GOT3 (cell line): ENCODE results near the gene COX19.
"Not testable (repeated sequence)": the region's sequence is repeated elsewhere in the genome, so short reads cannot be mapped to it uniquely, and the experiment has no call there.

Experiments
- DNase-seq: peaks from one replicate; lab custom pipeline; 2025; ENCODE audit warnings: mixed read lengths; lab: John Stamatoyannopoulos, UW

The COX19 gene

DNA sequence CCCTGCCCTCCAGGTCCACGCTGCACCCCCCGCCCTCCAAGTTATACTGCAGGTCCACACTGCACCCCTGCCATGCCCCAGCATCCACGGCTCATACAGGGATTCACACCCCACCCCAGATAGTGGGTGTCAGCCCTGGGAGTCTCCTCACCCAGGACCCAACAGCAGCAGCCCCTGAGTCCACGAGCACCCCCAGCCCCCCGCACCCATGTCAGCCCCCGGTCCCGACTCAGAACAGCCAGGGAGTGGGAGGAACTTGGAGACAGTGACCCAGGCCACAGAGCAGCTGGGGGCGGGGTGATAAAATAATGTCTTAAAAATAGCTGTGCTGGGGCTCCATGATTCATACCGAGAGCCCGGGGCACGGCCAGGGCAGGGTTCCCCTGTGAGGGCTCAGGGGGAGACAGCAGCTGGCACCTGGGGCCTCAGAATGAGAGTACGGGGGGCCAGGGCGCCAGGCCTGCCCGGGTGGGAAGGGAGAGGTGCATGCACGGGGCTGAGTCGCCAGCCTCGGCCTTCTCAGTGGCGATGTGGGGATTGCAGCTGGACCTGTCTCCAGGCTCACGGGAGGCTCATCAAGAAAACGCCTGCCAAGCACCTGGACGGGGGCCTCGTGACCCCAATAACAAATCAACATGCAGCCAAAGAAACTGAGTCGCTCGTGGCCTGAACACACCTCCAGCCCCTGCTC lies 50.7 kb downstream of the COX19 start:
- DNase-seq, result no peak

DNA sequence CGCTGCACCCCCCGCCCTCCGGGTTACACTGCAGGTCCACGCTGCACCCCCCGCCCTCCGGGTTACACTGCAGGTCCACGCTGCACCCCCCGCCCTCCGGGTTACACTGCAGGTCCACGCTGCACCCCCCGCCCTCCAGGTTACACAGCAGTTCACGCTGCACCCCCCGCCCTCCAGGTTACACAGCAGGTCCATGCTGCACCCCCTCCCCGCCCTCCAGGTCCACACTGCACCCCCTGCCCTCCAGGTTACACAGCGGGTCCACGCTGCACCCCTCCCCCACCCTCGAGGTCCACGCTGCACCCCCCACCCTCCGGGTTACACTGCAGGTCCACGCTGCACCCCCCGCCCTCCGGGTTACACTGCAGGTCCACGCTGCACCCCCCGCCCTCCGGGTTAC lies 51.3 kb downstream of the COX19 start:
- DNase-seq, result not testable (repeated sequence)

- no peak for DNase-seq
Measured at GRCh38 chr7:923108-924041, 52.0 kb downstream of the COX19 start.

DNA sequence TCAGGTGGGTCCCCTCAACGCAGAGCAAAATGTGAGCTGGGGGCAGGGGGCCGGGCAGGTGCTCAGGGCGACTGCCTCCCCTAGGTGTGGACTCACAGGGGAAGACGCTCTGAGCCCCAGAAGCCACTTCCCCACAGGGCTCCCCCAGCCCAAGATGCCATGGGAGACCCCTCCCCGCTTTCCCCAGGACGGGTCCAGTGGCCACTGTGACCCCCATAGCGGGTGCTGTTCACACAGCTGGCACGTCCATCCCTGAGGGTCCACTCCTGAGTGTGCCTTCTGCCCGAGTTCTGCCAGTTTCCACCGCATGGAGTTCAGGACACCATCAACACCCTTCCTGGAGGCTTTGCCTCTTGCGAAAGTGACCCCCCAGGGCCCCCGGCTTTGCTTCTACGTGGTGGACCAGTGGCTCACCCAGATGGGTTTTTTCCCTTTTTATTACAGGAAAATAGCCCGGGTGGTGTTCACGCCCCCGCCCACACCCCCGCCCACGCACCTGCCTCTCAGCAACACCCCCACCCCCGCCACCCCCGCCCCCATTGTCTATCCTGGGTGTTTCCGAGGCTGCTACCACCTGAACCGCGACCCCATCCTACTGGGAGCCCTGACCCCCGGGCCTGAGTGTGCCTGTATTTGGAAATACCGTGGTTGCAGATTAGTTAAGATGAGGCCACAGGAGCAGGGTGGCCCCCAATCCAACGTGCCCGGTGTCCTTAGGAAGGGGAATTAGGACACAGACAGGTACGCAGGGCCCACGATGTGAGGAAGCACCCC lies 52.8 kb downstream of the COX19 start:
- DNase-seq, result no peak

GRCh38 chr7:921581-922333 lies 53.6 kb downstream of the COX19 start:
- no peak for DNase-seq

DNA sequence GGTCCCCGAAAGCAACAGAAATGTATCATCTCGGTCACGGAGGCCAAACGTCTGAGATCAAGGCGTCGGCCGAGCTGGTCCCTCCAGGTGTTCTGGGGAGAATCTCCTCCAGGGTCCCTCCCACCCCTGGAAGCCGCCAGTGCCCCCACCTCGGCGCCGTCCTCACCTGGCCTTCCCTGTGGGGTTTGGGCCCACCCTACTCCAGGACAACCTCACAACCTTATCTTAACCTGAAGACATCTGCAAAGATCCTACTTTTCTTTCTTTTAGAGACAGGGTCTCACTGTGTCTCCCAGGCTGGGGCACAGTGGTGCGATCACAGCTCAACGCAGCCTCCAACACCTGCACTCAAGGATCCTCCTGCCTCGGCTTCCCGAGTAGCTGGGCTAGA lies 54.3 kb downstream of the COX19 start:
- DNase-seq, result no peak

GRCh38 chr7:920351-921070 lies 54.8 kb downstream of the COX19 start:
- no peak for DNase-seq

GRCh38 chr7:919924-920341 lies 55.4 kb downstream of the COX19 start:
- no peak for DNase-seq

DNA sequence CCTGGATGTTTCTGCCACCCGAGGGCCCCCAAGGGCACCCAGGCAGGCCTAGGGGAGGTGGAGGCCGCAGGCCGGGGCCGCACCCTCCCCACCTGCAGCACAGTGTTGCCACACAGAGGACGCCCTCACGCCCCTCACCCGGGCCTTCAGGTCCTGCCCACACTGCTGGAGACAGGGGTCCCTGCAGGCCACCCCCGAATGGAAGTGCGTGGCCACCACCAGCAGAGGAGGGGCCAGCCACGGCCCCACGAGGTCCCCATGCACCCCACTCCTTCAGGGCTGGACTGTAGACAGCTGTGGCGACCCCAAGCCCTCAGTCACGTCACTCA lies 56.3 kb downstream of the COX19 start:
- DNase-seq, result no peak

- DNase-seq, result no peak
Measured at GRCh38 chr7:918441-919113, 56.8 kb downstream of the COX19 start.

GRCh38 chr7:918118-918425 lies 57.3 kb downstream of the COX19 start:
- DNase-seq, result no peak

DNA sequence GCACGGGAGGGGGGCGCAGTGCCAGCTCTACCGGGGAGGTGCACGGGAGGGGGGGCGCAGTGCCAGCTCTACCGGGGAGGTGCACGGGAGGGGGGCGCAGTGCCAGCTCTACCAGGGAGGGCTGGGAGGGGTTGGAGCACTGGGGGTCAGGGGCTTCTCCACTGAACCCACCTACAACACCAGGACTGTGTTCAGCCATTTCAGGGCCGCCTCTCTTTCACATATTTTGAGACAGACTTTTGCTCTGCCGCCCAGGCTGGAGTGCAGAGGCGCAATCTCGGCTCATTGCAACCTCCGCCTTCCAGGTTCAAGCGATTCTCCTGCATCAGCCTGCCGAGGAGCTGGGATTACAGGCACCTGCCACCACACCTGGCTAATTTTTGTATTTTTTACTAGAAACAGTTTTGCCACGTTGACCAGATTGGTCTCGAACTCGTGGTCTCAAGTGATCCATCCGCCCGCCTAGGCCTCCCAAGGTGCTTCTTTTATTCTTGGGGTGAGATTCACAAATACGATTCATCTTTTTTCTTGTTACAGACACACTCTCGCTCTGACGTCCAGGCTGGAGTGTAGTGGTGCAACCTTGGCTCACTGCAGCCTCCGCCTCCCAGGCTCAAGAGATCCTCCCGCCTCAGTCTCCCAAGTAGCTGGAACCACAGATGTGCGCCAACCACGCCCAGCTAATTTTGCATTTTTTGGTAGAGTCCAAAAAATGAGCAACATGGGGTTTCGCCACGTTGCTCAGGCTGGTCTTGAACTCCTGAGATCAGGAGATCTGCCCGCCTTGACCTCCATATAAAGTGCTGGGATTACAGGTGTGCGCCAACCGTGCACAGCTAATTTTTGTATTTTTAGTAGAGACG lies 57.9 kb downstream of the COX19 start:
- DNase-seq, result no peak

GRCh38 chr7:916291-916941 lies 58.9 kb downstream of the COX19 start:
- no peak for DNase-seq
